IPS-20b (cell line): ENCODE data around the gene CHSY3.

Experiments used
- H3K27ac ChIP-seq: one replicate; pipeline ENCODE4 v1.5.1; 2013; ENCODE audit warnings: low read length
- H3K27me3 ChIP-seq: 2 replicates; pipeline ENCODE4 v1.6.1; 2013; ENCODE audit warnings: mild to moderate bottlenecking, low read length, inconsistent platforms; ENCODE audit not compliant: insufficient read depth
- H3K36me3 ChIP-seq: 2 replicates; pipeline ENCODE4 v1.6.1; 2013; ENCODE audit warnings: low read depth, mild to moderate bottlenecking, inconsistent platforms, low read length, moderate library complexity; ENCODE audit not compliant: insufficient read depth
- H3K4me1 ChIP-seq: 2 replicates; pipeline ENCODE4 v1.6.1; 2013; ENCODE audit warnings: mild to moderate bottlenecking, control low read depth, inconsistent platforms, low read length, moderate library complexity; ENCODE audit not compliant: insufficient read depth
- H3K4me3 ChIP-seq: 2 replicates; pipeline ENCODE4 v1.5.1; 2013; ENCODE audit warnings: mild to moderate bottlenecking, low read length, inconsistent platforms
- H3K9ac ChIP-seq: 2 replicates; pipeline ENCODE4 v1.6.1; 2013; ENCODE audit warnings: low read depth, mild to moderate bottlenecking, inconsistent platforms, low read length, moderate library complexity
- H3K9me3 ChIP-seq: 2 replicates; pipeline ENCODE4 v1.6.1; 2013; ENCODE audit warnings: mild to moderate bottlenecking, low read depth, low read length, inconsistent platforms; ENCODE audit not compliant: insufficient read depth

The CHSY3 gene

DNA sequence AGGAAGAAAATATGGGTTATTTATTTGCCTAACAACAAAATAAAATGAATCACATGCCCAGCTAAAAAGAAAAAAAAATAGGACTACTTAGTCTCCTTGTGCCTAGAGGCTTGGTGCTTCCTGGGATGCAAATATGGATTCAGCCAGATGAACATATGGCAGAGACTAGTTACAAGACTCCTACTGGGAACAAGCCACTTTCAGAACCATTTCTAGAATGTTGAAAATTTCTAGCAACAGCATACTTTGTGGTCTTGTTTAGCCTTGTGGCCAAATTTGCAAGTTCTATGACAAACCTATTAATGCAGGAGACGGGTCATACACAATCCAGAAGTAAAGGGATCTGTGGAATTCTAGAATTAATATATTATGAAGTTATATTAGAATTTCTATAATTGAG lies 198.7 kb downstream of the CHSY3 start:
- Histone ChIP-seq H3K4me3 (no peak overlapping the region), H3K27ac (no peak overlapping the region), H3K27me3 (no peaks in the 10 kb centered on the region), H3K36me3 (no peaks in the 10 kb centered on the region), H3K4me1 (no peaks in the 10 kb centered on the region), H3K9ac (no peak overlapping the region), H3K9me3 (no peaks in the 10 kb centered on the region)

GRCh38 chr5:130104895-130105688 lies 200.8 kb downstream of the CHSY3 start:
- no peaks in the 10 kb centered on the region for H3K9me3 ChIP-seq
- H3K4me3 ChIP-seq, result no peak overlapping the region
- no peak overlapping the region for H3K9ac ChIP-seq
- H3K27ac ChIP-seq, result no peak overlapping the region
- H3K36me3 ChIP-seq, result no peaks in the 10 kb centered on the region
- no peaks in the 10 kb centered on the region for H3K27me3 ChIP-seq
- H3K4me1 ChIP-seq, result no peaks in the 10 kb centered on the region

GRCh38 chr5:130106480-130106879 lies 202.2 kb downstream of the CHSY3 start:
- Histone ChIP-seq H3K27ac (no peak overlapping the region), H3K9ac (no peak overlapping the region), H3K4me3 (no peak overlapping the region), H3K9me3 (no peaks in the 10 kb centered on the region), H3K27me3 (no peaks in the 10 kb centered on the region), H3K4me1 (no peaks in the 10 kb centered on the region), H3K36me3 (no peaks in the 10 kb centered on the region)

GRCh38 chr5:130109152-130109551 lies 204.9 kb downstream of the CHSY3 start:
- no peaks in the 10 kb centered on the region for H3K36me3 ChIP-seq
- no peak overlapping the region for H3K27ac ChIP-seq
- no peak overlapping the region for H3K9ac ChIP-seq
- no peaks in the 10 kb centered on the region for H3K9me3 ChIP-seq
- no peak overlapping the region for H3K4me3 ChIP-seq
- H3K4me1 ChIP-seq, result peaks cover 5% of the 10 kb centered on the region; the same call in 1 of the 2 replicates
- H3K27me3 ChIP-seq, result no peaks in the 10 kb centered on the region

DNA sequence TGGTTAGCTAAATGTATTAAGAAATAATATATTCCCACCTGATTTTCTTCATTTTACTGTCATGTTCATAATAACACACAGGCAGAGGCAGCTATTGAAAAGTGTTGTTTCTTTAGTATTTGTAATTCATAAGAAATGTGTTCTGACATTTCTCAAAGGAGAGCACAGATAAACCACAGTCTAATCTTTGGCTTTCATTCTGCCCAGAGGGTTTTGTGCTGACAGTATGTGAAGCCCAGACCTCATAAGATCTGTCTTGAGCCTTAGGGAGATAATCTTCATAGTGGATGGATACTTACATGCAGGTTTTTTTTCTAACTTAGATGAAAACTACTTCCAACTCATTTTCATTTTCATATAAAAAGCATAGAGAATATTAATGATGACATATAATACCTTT lies 206.1 kb downstream of the CHSY3 start:
- H3K9ac ChIP-seq, result no peak overlapping the region
- no peak overlapping the region for H3K4me3 ChIP-seq
- no peaks in the 10 kb centered on the region for H3K36me3 ChIP-seq
- no peak overlapping the region for H3K27ac ChIP-seq
- H3K27me3 ChIP-seq, result no peaks in the 10 kb centered on the region
- peaks cover 5% of the 10 kb centered on the region; the same call in 1 of the 2 replicates for H3K4me1 ChIP-seq
- H3K9me3 ChIP-seq, result no peaks in the 10 kb centered on the region

DNA sequence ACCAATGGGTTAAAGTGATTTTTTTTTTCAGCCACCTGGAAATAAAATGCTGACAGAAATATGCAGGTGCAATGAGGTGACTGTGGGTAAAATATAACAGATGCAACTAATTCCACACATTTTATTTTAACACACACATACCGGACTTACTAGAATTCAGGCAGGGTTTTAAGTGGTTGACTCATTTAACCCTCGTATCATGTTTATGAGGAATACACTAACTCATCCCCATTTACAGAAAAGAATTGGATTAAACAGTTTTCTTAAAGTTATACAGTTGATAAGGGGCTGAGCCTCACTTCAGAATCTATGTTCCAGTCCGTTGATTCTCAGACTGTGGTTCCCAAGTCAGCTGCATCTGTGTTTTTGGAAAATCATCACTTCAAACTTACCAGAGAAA lies 207.5 kb downstream of the CHSY3 start:
- Histone ChIP-seq H3K9me3 (no peaks in the 10 kb centered on the region), H3K4me3 (no peak overlapping the region), H3K27me3 (no peaks in the 10 kb centered on the region), H3K36me3 (no peaks in the 10 kb centered on the region), H3K9ac (no peak overlapping the region), H3K4me1 (peaks cover 5% of the 10 kb centered on the region; the same call in 1 of the 2 replicates), H3K27ac (no peak overlapping the region)

DNA sequence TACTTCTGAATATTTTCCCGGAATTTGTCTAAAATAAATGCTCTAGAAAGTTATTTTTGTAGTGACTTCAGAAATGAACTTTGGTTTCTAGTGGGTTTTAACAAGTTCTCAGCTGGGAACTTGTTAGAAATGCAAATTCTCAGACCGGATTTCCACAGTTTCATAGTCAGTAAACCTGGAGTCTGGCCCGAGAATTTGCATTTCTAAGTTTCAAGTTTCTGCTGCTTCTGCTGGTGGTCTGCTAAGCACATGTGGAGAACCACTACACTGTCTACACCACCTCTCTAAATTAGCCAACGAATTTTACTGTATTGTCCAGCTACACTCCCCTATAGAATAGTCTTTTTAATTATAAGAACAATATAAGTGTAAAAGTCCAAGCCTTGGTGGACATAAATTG lies 208.0 kb downstream of the CHSY3 start:
- H3K9ac ChIP-seq, result no peak overlapping the region
- H3K27me3 ChIP-seq, result no peaks in the 10 kb centered on the region
- H3K4me3 ChIP-seq, result no peak overlapping the region
- no peak overlapping the region for H3K27ac ChIP-seq
- H3K9me3 ChIP-seq, result no peaks in the 10 kb centered on the region
- peaks cover 5% of the 10 kb centered on the region; the same call in 1 of the 2 replicates for H3K4me1 ChIP-seq
- H3K36me3 ChIP-seq, result no peaks in the 10 kb centered on the region

GRCh38 chr5:130115686-130116085 lies 211.4 kb downstream of the CHSY3 start:
- no peak overlapping the region for H3K27ac ChIP-seq
- H3K36me3 ChIP-seq, result no peaks in the 10 kb centered on the region
- no peaks in the 10 kb centered on the region for H3K9me3 ChIP-seq
- H3K4me1 ChIP-seq, result peaks cover 5% of the 10 kb centered on the region; the same call in 1 of the 2 replicates
- H3K4me3 ChIP-seq, result no peak overlapping the region
- H3K27me3 ChIP-seq, result no peaks in the 10 kb centered on the region
- H3K9ac ChIP-seq, result no peak overlapping the region

- no peak overlapping the region for H3K4me3 ChIP-seq
- no peaks in the 10 kb centered on the region for H3K36me3 ChIP-seq
- H3K27ac ChIP-seq, result no peak overlapping the region
- H3K27me3 ChIP-seq, result no peaks in the 10 kb centered on the region
- H3K9me3 ChIP-seq, result no peaks in the 10 kb centered on the region
- H3K4me1 ChIP-seq, result peaks cover 5% of the 10 kb centered on the region; the same call in 1 of the 2 replicates
- H3K9ac ChIP-seq, result no peak overlapping the region
Measured at GRCh38 chr5:130116462-130116861, 212.2 kb downstream of the CHSY3 start.

- no peak overlapping the region for H3K4me3 ChIP-seq
- H3K27me3 ChIP-seq, result no peaks in the 10 kb centered on the region
- no peaks in the 10 kb centered on the region for H3K36me3 ChIP-seq
- H3K9me3 ChIP-seq, result no peaks in the 10 kb centered on the region
- H3K9ac ChIP-seq, result no peak overlapping the region
- no peak overlapping the region for H3K27ac ChIP-seq
- H3K4me1 ChIP-seq, result peaks cover 5% of the 10 kb centered on the region; the same call in 1 of the 2 replicates
Measured at GRCh38 chr5:130116972-130117371, 212.7 kb downstream of the CHSY3 start.

- Histone ChIP-seq H3K4me3 (no peak overlapping the region), H3K27me3 (no peaks in the 10 kb centered on the region), H3K4me1 (no peaks in the 10 kb centered on the region), H3K36me3 (no peaks in the 10 kb centered on the region), H3K9me3 (no peaks in the 10 kb centered on the region), H3K9ac (no peak overlapping the region), H3K27ac (no peak overlapping the region)
Measured at GRCh38 chr5:130126746-130127145, 222.5 kb downstream of the CHSY3 start.

DNA sequence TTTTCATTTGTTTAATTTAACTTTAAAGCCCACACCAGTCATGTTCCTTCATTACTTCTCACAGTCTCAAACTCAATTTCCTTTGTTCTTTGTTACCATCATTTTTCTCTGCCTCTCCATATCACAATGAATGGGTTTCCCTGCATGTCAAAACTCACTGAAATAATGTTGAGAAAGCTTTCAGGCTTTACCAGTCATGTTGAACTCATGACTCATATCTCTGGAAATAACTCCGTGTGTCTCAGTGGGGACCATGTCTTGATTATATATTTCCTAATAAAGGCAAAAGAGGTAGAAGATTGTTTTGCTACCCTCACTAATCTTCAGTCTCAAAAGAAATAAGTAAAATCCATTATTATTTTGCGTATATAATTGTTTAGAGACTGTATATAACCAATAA lies 231.2 kb downstream of the CHSY3 start:
- H3K4me1 ChIP-seq, result no peaks in the 10 kb centered on the region
- H3K9ac ChIP-seq, result no peak overlapping the region
- no peaks in the 10 kb centered on the region for H3K36me3 ChIP-seq
- H3K27me3 ChIP-seq, result no peaks in the 10 kb centered on the region
- no peak overlapping the region for H3K27ac ChIP-seq
- no peaks in the 10 kb centered on the region for H3K9me3 ChIP-seq
- no peak overlapping the region for H3K4me3 ChIP-seq
